ENCODE measurements around the gene RGMB.

Gene RGMB

DNA sequence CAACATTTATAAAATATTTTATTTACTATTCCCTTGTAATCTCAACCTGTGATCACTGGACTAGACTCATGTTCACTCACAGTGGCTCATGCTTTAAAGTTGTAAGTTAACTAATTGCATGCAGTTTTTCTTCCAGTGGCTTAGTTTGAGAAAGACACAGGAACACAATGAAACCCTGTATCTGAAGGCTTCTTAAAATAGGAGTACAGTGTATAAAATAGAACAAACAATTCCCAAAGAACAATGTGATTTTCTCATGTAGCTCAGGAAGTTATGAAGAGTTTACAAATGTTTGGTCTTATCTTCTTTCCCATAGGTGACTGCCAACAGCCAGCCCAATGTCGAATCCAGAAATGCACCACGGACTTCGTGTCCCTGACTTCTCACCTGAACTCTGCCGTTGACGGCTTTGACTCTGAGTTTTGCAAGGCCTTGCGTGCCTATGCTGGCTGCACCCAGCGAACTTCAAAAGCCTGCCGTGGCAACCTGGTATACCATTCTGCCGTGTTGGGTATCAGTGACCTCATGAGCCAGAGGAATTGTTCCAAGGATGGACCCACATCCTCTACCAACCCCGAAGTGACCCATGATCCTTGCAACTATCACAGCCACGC lies 5.9 kb downstream of the RGMB start (continued):
- TF ChIP-seq ZNF221 (tag by site-specific recombination; IDR thresholded peaks at IDR 0.05; ENCODE audit: borderline replicate concordance) (no peak), ZNF248 (tag by site-specific recombination; IDR thresholded peaks at IDR 0.05) (no peak), PRDM4 (tag by site-specific recombination; IDR thresholded peaks at IDR 0.05) (no peak), ZNF626 (tag by site-specific recombination; IDR thresholded peaks at IDR 0.05) (no peak), ZNF292 (tag by site-specific recombination; IDR thresholded peaks at IDR 0.05; ENCODE audit: borderline replicate concordance, low read depth) (no peak), ZNF324 (tag by site-specific recombination; IDR thresholded peaks at IDR 0.05) (no peak)

DNA sequence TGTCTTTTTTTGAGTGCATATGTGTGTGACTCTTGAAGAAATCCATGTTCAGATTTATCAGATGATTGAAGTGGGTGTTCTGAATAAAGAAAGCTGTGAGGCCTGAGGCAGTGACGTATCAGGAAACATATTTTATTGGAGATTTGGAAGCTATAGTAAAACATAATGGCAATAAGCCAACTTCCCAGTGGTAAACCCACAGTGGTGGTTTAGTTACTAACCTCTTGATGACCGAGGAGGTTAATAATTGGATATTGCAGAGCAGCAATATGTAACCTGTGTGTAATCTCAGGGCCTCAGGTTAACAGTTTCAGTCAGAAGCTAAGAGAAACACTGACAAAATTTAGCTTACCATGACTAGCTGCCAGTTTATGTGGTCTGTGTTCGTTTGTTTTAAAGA lies 6.9 kb downstream of the RGMB start:
- Histone ChIP-seq H3K36me3 (ENCODE audit: control insufficient read depth in 2 of 2, insufficient read depth in 1 of 2, low read length in 2 of 2) (peaks cover 0 to 46% of the 10 kb centered on the region in 2 experiments; a peak in 2 of 3 replicates), H3K4me3 (ENCODE audit: low read depth, low read length) (no peak overlapping the region), H3K4me1 (ENCODE audit: control insufficient read depth, insufficient read depth, low read length) (peaks cover 24% of the 10 kb centered on the region), H3K27ac (ENCODE audit: extremely low read depth, low read depth, low read length) (no peak overlapping the region), H3K9me3 (ENCODE audit: control insufficient read depth, insufficient read depth, low read depth, low read length) (no peaks in the 10 kb centered on the region)
- POLR2A ChIA-PET, result no interaction called here
- TF ChIP-seq ZBTB48 (tag by site-specific recombination; IDR thresholded peaks at IDR 0.05) (no peak), ZBTB1 (tag by site-specific recombination; IDR thresholded peaks at IDR 0.05) (no peak)
- CTCF ChIA-PET, result interaction anchor here (0.6 to 1.4 kb wide), 4 partner anchors 10 to 32 kb away, joined by 3 to 12 read pairs (median 4); no protein-coding TSS in a partner anchor

GRCh38 chr5:98781520-98781919 lies 8.1 kb downstream of the RGMB start:
- TF ChIP-seq ZFP3 (tag by site-specific recombination; IDR thresholded peaks at IDR 0.05; ENCODE audit: low read depth), result no peak
- Histone ChIP-seq H3K9me3 (ENCODE audit: control insufficient read depth, insufficient read depth, low read depth, low read length) (no peaks in the 10 kb centered on the region), H3K36me3 (ENCODE audit: control insufficient read depth in 2 of 2, insufficient read depth in 1 of 2, low read length in 2 of 2) (peaks cover 6 to 46% of the 10 kb centered on the region in 2 experiments; a peak in 2 of 3 replicates), H3K4me3 (ENCODE audit: low read depth, low read length) (no peak overlapping the region), H3K4me1 (ENCODE audit: control insufficient read depth, insufficient read depth, low read length) (peaks cover 35% of the 10 kb centered on the region), H3K27ac (ENCODE audit: extremely low read depth, low read depth, low read length) (no peak overlapping the region)
- ChIA-PET CTCF (interaction anchor here (0.8 to 1.4 kb wide), 3 partner anchors 11 to 15 kb away, joined by 3 to 12 read pairs (median 4); no protein-coding TSS in a partner anchor), POLR2A (no interaction called here)

- ChIA-PET POLR2A (no interaction called here), CTCF (no interaction called here)
- Histone ChIP-seq H3K9me3 (ENCODE audit: control insufficient read depth, insufficient read depth, low read depth, low read length) (no peaks in the 10 kb centered on the region), H3K36me3 (ENCODE audit: control insufficient read depth in 2 of 2, insufficient read depth in 1 of 2, low read length in 2 of 2) (peaks cover 6 to 50% of the 10 kb centered on the region in 2 experiments; a peak in 2 of 3 replicates), H3K4me3 (ENCODE audit: low read depth, low read length) (no peak overlapping the region), H3K27ac (ENCODE audit: extremely low read depth, low read depth, low read length) (no peak overlapping the region), H3K4me1 (ENCODE audit: control insufficient read depth, insufficient read depth, low read length) (peaks cover 36% of the 10 kb centered on the region)
- TF ChIP-seq PRDM2 (tag by site-specific recombination; IDR thresholded peaks at IDR 0.05; ENCODE audit: borderline replicate concordance) (no peak), ZNF621 (tag by site-specific recombination; IDR thresholded peaks at IDR 0.05) (no peak), ZNF184 (tag by site-specific recombination; IDR thresholded peaks at IDR 0.05) (no peak), HOXD13 (CRISPR knock-in tag; IDR thresholded peaks at IDR 0.05; ENCODE audit: borderline replicate concordance) (no peak), ZBTB17 (tag by site-specific recombination; IDR thresholded peaks at IDR 0.05) (no peak), ZNF175 (tag by site-specific recombination; IDR thresholded peaks at IDR 0.05) (no peak), ZNF610 (tag by site-specific recombination; IDR thresholded peaks at IDR 0.05; ENCODE audit: borderline replicate concordance) (no peak), ZNF561 (tag by site-specific recombination; IDR thresholded peaks at IDR 0.05; ENCODE audit: borderline replicate concordance) (no peak), ZNF560 (tag by site-specific recombination; IDR thresholded peaks at IDR 0.05; ENCODE audit: borderline replicate concordance) (no peak), ZNF776 (tag by site-specific recombination; IDR thresholded peaks at IDR 0.05; ENCODE audit: borderline replicate concordance) (no peak)
- TF ChIP-seq, protein P1, sequence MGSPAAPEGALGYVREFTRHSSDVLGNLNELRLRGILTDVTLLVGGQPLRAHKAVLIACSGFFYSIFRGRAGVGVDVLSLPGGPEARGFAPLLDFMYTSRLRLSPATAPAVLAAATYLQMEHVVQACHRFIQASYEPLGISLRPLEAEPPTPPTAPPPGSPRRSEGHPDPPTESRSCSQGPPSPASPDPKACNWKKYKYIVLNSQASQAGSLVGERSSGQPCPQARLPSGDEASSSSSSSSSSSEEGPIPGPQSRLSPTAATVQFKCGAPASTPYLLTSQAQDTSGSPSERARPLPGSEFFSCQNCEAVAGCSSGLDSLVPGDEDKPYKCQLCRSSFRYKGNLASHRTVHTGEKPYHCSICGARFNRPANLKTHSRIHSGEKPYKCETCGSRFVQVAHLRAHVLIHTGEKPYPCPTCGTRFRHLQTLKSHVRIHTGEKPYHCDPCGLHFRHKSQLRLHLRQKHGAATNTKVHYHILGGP (tag by site-specific recombination; IDR thresholded peaks at IDR 0.05), result no peak
Measured at GRCh38 chr5:98781964-98782363, 8.5 kb downstream of the RGMB start.

Data from HEK293 (cell line).